ENCODE measurements around the gene TMEM218. TPM values are rescaled to one million over a fixed set of nuclear protein-coding genes. Genes with fewer than 3 reads are reported as not detected.
A peak's percentile ranks its signal among the peaks of the same experiment; 100 is the strongest.

TMEM218 gene
- total RNA-seq, 1 experiment from 2014 or later, result 14.3 TPM

GRCh38 chr11:125076378-125076945 is 35.0 kb downstream of the TMEM218 start:
- DNase-seq, result no peak
- no CpG with 5 or more reads among the region's 14 CpGs for WGBS (ENCODE audit: extremely low coverage, insufficient read length, low lambda C conversion rate)
- no peak overlapping the region for H3K23ac ChIP-seq (ENCODE audit: insufficient read length, low read depth, low read length)

More at GRCh38 chr11:125076378-125076945, 35.0 kb downstream of the TMEM218 start:
- Histone ChIP-seq H3K27ac (ENCODE audit: insufficient read length, low read depth, low read length) (no peak overlapping the region), H3K9ac (ENCODE audit: extremely low read depth, insufficient read length, low read length) (no peak overlapping the region), H2AK5ac (ENCODE audit: insufficient read length, low read length) (no peak overlapping the region), H3T11ph (ENCODE audit: low read length) (no peak overlapping the region), H4K91ac (ENCODE audit: insufficient read length, low read depth, low read length) (no peak overlapping the region), H3K4me2 (ENCODE audit: insufficient read depth, insufficient read length, low read length) (no peak overlapping the region), H2BK12ac (ENCODE audit: insufficient read length, low read depth, low read length) (no peak overlapping the region), H2AFZ (ENCODE audit: low read length) (no peak overlapping the region), H3K27me3 (ENCODE audit: insufficient read depth, low read length) (no peaks in the 10 kb centered on the region), H3K4ac (ENCODE audit: low read depth, low read length) (no peak overlapping the region), H2BK20ac (ENCODE audit: low read depth, low read length, poor library complexity, severe bottlenecking) (no peak overlapping the region), H2BK5ac (ENCODE audit: insufficient read length, low read length) (no peak overlapping the region), H3K14ac (ENCODE audit: insufficient read depth, low read length) (no peak overlapping the region; the same call in 1 of the 2 replicates), H3K4me1 (ENCODE audit: insufficient read depth, low read length) (no peaks in the 10 kb centered on the region), H3K18ac (ENCODE audit: insufficient read length, low read depth, low read length) (no peak overlapping the region), H3K9me3 (ENCODE audit: control insufficient read depth, low read depth, low read length) (no peaks in the 10 kb centered on the region), H4K8ac (replicated peaks; ENCODE audit: insufficient read length, low read depth, low read length) (no peak overlapping the region), H4K20me1 (ENCODE audit: control insufficient read depth, insufficient read depth, insufficient read length) (no peaks in the 10 kb centered on the region), H2BK120ac (ENCODE audit: low read depth, low read length, poor library complexity, severe bottlenecking) (no peak overlapping the region), H3K23me2 (ENCODE audit: insufficient read length, low read depth, low read length, poor library complexity, severe bottlenecking) (no peaks in the 10 kb centered on the region), H3K79me2 (ENCODE audit: insufficient read depth, low read length) (no peaks in the 10 kb centered on the region), H4K5ac (ENCODE audit: insufficient read length, low read depth, low read length) (no peak overlapping the region), H2BK15ac (ENCODE audit: low read depth, low read length) (no peak overlapping the region), H3K79me1 (ENCODE audit: insufficient read depth, low read depth, low read length, poor library complexity, severe bottlenecking) (no peaks in the 10 kb centered on the region), H3K56ac (ENCODE audit: insufficient read length, low read depth, low read length) (no peak overlapping the region)
- no peak overlapping the region for H3K4me3 Mint-ChIP-seq
- H3K4me1 Mint-ChIP-seq, result peaks cover 3 to 11% of the 10 kb centered on the region in 2 experiments
- H3K36me3 Mint-ChIP-seq (ENCODE audit: insufficient read depth in 1 of 3, low read depth in 3 of 3), result no peaks in the 10 kb centered on the region
- no peak for TF ChIP-seq CTCF (conservative IDR thresholded peaks at IDR 0.05)
- H3K27ac Mint-ChIP-seq, result 0 out of 7 replicates have a peak overlapping the region, but pooled peaks of 1 of the 3 experiments have one; percentile 68
- H3K9me3 Mint-ChIP-seq, result no peaks in the 10 kb centered on the region
- peaks cover 15% of the 10 kb centered on the region for H3K27me3 Mint-ChIP-seq (ENCODE audit: low read depth)

Measured in H9 (cell line).